Measurements from ENCODE around the gene PSMB10. TPM values are rescaled to one million over a fixed set of nuclear protein-coding genes. Genes with fewer than 3 reads are reported as not detected.

The PSMB10 gene
- total RNA-seq, 4 donors from 2014 or later: 17.2 to 51.6 (median 36.1) TPM

DNA sequence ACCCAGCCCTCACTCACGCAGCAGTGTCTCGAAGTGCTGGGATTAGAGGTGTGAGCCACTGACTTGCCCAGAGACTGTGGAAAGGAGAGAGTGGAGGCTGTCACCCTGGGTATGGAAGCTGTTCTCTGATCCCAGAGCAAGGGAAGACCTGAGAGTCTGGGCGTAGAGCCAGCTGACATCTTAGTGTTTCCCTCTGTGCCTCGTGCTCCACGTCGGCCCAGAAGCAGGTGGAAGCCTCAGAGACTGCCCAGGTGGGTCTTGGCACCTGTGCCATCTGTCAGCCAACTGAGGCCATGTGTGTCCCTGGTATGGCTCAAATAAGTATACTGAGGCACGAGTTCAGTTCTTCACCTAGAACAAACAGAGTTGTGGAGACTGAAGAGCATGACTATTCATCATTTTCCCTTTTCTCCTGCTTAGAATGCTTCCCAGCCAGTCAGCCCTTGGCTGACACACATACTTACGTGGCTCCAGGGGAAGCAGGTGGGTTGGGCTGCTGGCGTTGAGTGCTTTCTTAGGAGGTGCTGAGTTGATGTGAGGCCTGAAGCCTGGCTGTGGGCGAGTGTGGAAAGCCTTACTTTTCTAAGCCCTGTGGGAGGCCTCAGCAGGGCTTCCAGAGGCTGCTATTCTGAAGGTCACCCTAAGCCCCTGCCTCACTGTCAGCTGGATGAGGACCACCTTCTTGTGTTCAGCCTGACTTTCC lies 13.1 kb downstream of the PSMB10 start:
- WGBS: 27% methylated on average over 3 of the region's 10 CpGs
- Histone ChIP-seq H3K4me1 (peaks cover 40 to 87% (median 69%) of the 10 kb centered on the region in 4 donors), H3K9me3 (no peaks in the 10 kb centered on the region), H3K27ac (replicated peaks in 1 of 4) (peak overlapping the region in 3 of 4 donors; percentile 44 to 62 (median 53)), H3K27me3 (no peaks in the 10 kb centered on the region), H3K4me3 (no peak overlapping the region), H3K36me3 (peaks cover 8 to 37% (median 30%) of the 10 kb centered on the region in 4 donors)
- intact Hi-C loops (cut with DNase I): no loop called here
- no peak for TF ChIP-seq POLR2A (IDR thresholded peaks at IDR 0.05; ENCODE audit: low read depth)
- peak in 1 of 2 donors; percentile 51 for TF ChIP-seq POLR2AphosphoS5 (IDR thresholded peaks at IDR 0.05)
- no peak for TF ChIP-seq CTCF (IDR thresholded peaks at IDR 0.05)
- no peak for TF ChIP-seq EP300 (IDR thresholded peaks at IDR 0.05)
- DNase-seq (ENCODE audit: extremely low spot score): no peak

DNA sequence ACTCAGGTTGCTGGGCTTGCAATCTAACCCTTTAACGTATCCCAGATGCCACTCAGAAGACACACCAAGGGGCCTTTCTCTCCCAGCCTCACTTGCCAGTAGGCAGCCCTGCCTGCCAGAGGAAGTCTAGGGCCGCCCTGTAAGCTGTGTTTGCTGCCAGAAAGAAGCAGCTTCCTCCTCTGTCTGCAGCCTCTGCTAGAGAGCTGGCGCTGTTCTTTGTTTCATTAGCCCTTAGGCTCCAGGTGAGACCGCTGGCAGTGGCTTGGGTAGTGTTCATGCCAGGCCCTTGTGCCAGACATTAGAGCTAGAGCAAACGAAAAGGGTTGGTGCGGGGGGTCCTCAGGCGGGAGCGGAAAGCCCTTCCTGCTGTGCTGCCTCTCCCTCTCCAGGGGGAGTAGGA lies 13.9 kb downstream of the PSMB10 start:
- H3K9me3 ChIP-seq: no peaks in the 10 kb centered on the region
- no peak for TF ChIP-seq CTCF (IDR thresholded peaks at IDR 0.05)
- TF ChIP-seq EP300 (IDR thresholded peaks at IDR 0.05): no peak
- no peak for TF ChIP-seq POLR2AphosphoS5 (IDR thresholded peaks at IDR 0.05)
- no peak for TF ChIP-seq POLR2A (IDR thresholded peaks at IDR 0.05; ENCODE audit: low read depth)
- H3K36me3 ChIP-seq: peaks cover 7 to 29% (median 22%) of the 10 kb centered on the region in 4 donors
- intact Hi-C loops (cut with DNase I): no loop called here
- 76% methylated on average over 3 of the region's 8 CpGs for WGBS
- DNase-seq (ENCODE audit: extremely low spot score): no peak
- H3K4me3 ChIP-seq: no peak overlapping the region
- H3K27ac ChIP-seq (replicated peaks in 1 of 4): peak overlapping the region in 1 of 4 donors; percentile 44
- peaks cover 48 to 88% (median 71%) of the 10 kb centered on the region in 4 donors for H3K4me1 ChIP-seq
- no peaks in the 10 kb centered on the region for H3K27me3 ChIP-seq

DNA sequence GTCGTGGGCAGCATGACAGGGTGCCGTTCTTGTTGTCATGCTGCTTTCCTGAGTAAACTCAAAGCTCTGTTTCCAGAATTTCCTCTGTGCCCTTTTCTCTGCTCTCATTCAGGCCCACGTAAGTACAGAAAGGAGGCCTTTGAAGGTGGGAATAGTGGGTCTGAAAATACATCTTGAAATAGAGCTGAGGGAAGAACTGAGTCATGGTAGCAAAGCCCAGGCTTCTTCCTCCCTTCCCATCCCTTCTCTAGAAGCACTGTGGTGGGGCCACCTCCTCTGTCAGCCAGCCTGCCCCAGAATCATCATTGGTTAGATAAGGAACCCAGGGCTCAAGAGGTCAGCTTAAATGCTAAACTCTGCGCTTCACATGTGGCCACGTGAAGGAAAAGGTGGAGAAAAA lies 14.4 kb downstream of the PSMB10 start:
- DNase-seq (ENCODE audit: extremely low spot score): no peak
- Histone ChIP-seq H3K4me3 (no peak overlapping the region), H3K27me3 (no peaks in the 10 kb centered on the region), H3K9me3 (no peaks in the 10 kb centered on the region), H3K36me3 (peaks cover 2 to 23% (median 16%) of the 10 kb centered on the region in 4 donors), H3K27ac (replicated peaks in 1 of 4) (peak overlapping the region in 1 of 4 donors; percentile 44), H3K4me1 (peaks cover 53 to 88% (median 76%) of the 10 kb centered on the region in 4 donors)
- TF ChIP-seq EP300 (IDR thresholded peaks at IDR 0.05) (no peak), POLR2A (IDR thresholded peaks at IDR 0.05; ENCODE audit: low read depth) (no peak), CTCF (IDR thresholded peaks at IDR 0.05) (no peak), POLR2AphosphoS5 (IDR thresholded peaks at IDR 0.05) (no peak)
- WGBS: 67% methylated on average over 5 of the region's 5 CpGs
- intact Hi-C loops (cut with DNase I): no loop called here

- peaks cover 62 to 85% (median 76%) of the 10 kb centered on the region in 4 donors for H3K4me1 ChIP-seq
- peaks cover 0 to 32% (median 18%) of the 10 kb centered on the region in 4 donors for H3K36me3 ChIP-seq
- no peak overlapping the region for H3K4me3 ChIP-seq
- no peaks in the 10 kb centered on the region for H3K9me3 ChIP-seq
- TF ChIP-seq CTCF (IDR thresholded peaks at IDR 0.05) (peak in 1 of 3 experiments; percentile 6), EP300 (IDR thresholded peaks at IDR 0.05) (no peak), POLR2AphosphoS5 (IDR thresholded peaks at IDR 0.05) (peak; percentile 28 to 30)
- peak overlapping the region; percentile 10 to 65 (median 31) for H3K27ac ChIP-seq (replicated peaks in 1 of 4)
- H3K27me3 ChIP-seq: no peaks in the 10 kb centered on the region
- DNase-seq (ENCODE audit: extremely low spot score): no peak
- intact Hi-C loops (cut with DNase I): no loop called here
- WGBS: 63% methylated on average over 6 of the region's 6 CpGs
These were observed 16.9 kb downstream of the PSMB10 start for GRCh38 chr16:67919622-67920221.
